ENCODE data around the gene MSMB.
"Not testable (repeated sequence)": the region's sequence is repeated elsewhere in the genome, so short reads cannot be mapped to it uniquely, and the experiment has no call there.

MSMB gene, protein sequence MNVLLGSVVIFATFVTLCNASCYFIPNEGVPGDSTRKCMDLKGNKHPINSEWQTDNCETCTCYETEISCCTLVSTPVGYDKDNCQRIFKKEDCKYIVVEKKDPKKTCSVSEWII

DNA sequence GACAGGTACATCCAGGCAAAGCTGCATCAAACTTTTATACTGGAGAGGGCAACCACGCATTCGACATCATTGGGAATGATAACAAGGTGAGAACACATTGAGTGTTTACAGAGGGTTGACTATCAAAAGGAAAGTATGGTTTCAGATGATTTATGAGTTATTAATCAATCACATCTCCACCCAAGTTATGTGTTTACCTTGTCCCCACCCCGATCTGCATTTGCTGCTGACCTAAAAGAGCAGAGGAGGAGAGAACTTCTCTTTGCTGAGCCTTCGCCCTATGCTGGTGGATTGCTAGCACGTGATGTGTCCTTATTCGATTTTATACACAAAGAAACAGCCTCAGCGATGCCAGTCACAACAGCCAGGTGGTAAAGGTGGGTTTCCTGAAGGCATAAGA is at the start of gene MSMB:
Gene MSMB (minus strand): TSS at position 9 of the 400 bp plus-strand sequence. CDS start 32 bp downstream, outside the sequence.
- DNase-seq (ENCODE audit: low spot score): no peak

DNA sequence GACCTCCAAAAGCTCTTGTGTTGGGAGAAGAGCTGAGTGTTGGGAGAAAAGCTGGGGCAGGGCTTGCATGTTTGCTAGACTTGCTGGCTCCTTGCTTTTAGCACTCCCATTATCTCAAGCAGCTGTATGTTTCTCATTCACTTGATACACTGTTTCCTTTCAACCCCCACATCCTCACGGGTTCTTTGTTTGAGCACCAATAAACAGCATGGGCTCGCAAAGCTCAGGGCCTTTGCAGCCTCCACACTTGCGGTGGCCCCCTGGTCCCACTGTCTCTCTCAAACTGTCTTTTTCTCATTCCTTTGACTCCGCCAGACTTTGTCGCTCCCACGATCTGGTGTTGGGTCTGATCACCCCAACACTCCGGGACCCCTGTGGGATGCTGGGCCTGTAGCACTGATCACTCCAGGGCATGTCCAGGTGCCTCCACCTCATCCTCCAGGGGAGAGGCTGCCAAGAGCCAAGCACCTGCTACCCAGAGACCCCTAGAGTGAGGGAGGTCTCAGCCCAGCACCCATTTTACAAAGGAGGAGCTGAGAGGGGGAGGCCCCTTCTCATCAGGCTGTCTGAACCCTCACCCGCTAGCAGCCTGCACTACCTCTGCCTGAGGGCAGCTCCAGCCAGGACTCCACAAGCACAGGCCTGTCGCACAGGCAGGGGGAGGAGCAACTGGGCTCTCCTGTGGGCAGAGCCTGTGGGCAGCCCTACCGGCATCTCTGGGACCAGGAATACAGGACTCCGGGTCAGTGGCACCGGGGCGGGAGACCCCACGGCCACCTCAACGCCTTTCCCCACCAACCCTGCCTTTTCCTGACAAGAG is 49.1 kb upstream of the MSMB start:
- no peak for DNase-seq (ENCODE audit: low spot score)

DNA sequence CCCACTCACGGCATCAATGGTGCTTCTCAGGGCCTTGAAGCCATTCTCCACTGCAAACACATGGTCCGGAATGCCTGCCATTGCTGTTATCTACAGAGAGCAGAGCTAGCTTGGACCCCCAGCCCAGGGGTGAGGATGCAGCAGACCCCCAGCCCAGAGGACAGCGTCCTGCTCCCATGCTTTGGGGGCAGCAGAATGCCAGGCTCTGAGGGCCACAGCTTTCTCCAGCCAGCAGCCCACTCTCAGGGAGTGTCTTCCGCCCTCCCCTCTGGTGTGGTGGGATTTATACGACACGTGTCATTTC is 48.1 kb upstream of the MSMB start:
- DNase-seq (ENCODE audit: low spot score): no peak

DNA sequence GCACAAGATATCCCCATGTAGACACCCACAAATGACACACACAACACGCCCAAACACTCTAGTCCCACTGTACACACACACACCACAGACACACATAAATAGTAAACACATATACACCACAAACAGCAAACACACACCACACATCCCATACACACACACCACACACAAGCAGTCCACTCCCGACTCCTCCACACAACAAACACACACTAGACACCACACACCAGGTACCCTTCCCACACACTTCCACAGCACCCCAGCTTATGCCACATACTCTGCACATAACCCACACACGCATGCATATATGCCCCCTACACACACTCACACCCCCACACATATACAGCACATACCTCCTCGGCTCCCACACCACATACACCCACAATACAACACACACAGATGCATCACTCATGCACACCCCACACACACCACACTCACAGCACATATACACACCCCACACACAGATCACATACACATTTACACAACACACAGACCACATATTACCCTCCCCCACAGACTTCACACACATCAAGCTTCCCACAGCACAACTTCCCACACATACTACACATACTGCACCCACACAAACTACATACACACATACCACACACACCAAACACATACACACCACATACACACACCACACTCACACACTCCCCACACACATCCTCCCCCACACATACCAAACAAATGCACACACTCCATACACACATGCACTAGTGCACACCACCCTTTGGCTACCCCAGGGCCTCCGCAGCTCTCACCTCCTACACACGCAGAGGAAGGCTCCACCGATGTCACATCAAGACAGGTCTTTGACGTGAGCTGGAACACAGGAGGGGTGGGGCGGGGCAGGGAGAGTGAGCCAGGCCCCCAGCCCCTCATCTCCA is 47.5 kb upstream of the MSMB start:
- DNase-seq (ENCODE audit: low spot score): not testable (repeated sequence)

DNA sequence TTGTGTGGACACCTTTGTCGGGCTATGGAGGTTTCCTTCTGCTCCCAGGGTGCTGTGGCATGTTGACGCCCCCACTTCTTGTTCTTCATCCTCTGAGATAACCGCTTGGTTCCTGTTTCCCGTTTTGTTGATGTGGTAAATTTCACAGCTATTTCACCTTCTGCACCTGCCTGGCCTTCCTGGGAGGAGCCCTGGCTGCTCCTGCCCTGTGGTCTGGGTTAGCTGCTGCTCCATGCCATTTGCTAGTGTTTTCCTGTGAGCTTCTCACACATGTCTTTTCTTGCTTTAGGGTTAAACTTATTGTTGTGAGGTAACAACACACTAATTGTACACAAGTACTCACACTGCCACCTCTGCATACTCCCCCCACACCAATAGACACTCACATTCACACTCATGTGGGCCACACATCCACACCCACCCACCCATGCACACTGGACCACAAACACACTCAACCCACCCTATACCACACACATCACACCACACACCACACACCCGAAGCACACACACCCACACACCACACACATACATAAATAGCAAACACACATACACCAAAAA is 46.5 kb upstream of the MSMB start:
- no peak for DNase-seq (ENCODE audit: low spot score)

DNA sequence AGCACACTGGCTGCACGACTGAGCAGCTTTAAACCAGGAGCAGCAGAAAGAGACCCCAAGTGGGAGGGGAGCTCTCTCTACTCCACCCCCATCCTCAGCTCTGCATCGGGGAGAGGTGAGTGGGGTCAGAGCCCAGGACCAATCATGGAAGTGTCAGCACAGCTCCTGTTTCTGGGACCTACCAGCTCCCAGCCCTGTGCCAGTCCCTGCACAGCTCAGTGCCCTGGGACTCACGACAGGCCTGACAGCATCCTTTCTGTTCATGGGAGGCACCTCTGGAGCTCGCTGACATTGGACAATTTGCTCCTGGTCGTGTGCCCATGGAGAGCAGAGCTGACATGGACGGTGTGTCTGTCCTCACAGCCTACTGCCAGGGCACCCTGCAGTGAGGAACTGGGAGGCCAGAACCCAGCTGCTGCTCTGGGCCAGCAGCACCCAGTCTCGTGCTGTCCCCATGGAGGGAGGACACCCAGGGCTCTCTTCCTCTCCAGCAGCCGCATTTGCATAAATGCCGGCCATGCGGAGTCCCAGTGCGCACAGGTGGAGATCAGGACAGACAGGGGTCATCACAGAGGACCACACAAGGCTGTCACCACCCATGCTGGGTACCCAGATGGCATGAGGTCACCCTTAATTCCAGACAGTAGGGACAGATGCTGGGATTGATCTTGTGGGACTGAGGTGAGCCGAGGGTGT is 45.9 kb upstream of the MSMB start:
- no peak for DNase-seq (ENCODE audit: low spot score)

DNA sequence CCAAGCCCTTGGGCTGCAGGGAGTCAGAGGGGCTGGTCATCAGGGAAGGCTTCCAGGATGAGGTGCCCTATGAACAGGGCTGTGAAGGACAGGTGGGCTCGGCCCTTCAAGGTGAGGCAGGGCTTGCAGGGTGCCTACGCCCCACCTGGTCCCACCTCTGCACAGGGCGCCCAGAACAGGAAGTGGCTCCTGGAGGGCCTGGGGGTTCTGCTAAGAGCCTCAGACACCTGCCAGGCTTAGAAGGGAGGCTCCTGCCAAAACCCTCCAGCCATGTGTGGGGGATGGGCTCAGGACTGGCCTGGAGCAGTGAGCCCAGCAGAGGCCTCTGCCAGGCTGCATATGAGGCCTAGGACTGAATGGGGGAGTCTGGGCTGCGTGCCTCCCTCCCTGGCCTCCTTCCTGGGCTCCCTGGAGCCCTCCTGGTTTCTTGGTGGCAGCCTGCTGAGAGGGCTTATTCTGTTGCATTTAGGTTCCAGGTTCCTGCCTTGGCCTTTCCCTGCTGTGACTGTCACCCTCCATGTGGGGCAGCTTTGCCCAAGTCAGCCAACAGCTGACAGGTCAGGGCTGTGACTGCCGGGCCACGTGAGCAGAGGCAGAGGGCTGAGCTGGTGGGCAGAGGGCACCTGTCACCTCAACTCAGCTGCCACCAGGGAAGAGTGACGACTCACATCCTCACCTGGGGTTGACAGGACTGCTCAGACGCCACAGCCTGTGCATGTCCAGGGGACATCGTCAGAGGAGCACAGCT is 45.2 kb upstream of the MSMB start:
- no peak for DNase-seq (ENCODE audit: low spot score)

DNA sequence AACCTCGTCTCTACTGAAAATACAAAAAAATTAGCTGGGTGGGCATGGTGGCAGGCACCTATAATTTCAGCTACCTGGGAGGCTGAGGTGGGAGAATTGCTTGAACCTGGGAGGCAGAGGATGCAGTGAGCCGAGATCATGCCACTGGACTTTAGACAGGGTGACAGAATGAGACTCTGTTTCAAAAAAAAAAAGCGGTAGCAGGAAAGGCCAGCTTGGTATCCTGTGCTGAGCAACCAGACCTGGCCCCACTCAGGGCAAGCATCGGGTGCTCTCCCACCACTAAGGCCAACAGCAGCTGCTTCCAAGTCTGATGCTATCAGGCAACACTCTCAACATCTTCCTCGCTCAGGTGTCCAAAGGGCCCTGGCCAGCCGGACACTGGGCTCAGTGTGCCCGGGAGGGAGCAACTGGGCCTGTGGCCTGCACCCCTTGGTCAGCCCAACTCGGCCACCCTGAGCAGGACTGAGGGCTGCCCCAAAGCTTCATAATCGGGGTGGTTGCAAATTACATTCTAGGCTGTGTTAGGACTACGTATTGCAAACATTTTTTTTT is 44.3 kb upstream of the MSMB start:
- no peak for DNase-seq (ENCODE audit: low spot score)

DNA sequence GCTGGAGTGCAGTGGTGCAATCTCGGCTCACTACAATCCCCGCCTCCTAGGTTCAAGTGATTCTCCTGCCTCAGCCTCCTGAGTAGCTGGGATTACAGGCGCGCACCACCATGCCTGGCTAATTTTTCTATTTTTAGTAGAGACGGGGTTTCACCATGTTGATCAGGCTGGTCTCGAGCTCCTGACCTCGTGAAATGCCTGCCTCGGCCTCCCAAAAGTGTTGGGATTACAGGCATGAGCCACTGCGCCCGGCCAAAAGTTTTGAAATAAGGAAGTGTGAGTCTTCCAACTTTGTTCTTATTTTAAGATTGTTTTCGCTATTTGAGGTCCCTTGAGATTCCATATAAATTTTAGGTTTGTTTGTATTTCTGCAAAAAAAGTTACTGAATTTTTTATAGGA is 41.3 kb upstream of the MSMB start:
- not testable (repeated sequence) for DNase-seq (ENCODE audit: low spot score)

DNA sequence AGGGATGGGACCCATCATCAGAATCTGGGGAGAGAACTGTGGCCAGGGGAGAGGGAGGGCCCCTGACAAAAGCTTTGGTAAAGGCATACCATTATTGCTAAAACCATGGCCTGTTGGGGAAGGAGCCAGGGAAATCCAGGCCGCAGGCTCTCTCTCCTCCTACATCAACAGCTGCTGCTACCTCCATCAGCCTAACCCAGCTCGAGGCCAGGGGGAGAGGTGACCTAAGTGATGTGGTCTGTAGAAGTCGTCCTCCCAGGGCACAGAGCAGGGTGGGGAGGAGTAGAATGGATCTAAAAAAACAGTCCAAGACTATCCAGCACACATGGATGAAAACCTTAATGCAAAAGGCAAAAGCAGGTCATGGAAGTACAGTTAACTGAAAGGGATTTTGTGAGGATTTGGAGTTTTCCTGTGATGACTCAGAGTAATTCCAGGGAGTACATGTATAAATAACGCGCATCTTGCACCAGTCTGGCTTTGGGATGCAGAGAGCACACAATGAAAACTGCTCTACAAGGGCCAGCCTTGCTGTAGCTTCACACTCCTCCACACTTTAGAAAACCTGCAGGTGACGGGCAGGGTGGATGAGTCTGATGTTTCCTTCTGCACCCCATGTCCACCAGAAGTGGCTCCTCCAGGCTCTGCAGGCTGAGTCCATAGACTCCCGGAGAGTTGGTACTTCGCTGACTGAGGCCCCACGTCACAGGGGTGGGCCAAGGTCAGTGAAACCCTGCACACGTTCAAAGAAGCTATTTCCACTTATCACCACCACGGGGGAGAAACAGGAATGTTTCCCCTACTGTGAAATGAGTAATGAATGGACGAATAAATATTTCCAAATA is 38.5 kb upstream of the MSMB start:
- DNase-seq (ENCODE audit: low spot score): no peak

DNA sequence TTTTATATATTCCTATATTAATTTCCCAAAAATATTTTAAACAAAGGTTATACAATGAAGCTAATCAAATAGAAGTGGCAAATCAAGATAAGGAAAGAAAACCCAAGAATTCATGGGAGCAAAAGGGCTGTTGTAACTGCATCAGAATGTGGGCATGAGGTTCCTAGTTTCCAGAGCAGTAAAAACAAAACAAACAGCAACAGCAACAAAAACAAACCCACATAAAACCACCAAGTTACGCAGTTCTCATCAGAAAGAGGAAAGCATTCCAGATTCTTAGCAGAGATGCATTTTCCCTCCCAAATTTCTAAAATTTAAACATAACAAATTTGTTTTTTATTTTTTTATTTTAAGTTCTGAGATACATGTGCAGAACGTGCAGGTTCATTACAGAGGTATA is 34.8 kb upstream of the MSMB start:
- no peak for DNase-seq (ENCODE audit: low spot score)

DNA sequence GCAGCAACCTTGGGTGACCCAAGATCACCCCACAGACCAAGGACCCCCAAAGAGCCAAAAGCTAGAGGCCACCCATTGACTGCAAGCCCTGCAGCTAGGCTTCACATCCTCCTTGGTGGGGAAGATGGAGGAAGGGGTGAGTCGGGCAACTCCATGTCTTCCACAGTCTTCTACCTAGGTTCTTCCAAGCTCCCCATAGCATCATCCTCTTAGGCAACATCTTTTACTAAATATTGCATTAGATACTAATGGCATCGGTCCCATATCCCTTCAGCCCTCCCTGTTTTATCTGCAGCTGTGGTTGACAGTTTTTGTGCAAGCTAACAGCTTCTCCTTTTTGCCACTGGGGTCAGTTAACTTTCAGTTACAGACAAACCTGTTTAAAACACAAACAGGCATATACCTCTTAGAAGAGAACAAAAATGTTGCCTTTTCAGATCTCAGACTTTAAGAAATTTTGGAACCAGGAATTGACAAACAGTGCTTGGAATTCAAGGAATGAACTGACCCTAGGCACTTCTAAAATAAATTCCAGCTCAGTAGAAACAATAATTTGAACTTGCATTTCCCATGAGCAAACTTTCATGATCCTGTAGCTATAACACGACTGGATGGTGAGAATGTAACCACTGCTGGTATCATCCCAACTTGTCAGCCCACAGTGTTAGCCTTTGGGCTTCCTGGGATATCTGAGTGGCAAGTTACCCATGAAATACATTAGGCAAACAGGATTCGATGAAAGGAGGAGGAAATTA is 33.9 kb upstream of the MSMB start:
- no peak for DNase-seq (ENCODE audit: low spot score)

DNA sequence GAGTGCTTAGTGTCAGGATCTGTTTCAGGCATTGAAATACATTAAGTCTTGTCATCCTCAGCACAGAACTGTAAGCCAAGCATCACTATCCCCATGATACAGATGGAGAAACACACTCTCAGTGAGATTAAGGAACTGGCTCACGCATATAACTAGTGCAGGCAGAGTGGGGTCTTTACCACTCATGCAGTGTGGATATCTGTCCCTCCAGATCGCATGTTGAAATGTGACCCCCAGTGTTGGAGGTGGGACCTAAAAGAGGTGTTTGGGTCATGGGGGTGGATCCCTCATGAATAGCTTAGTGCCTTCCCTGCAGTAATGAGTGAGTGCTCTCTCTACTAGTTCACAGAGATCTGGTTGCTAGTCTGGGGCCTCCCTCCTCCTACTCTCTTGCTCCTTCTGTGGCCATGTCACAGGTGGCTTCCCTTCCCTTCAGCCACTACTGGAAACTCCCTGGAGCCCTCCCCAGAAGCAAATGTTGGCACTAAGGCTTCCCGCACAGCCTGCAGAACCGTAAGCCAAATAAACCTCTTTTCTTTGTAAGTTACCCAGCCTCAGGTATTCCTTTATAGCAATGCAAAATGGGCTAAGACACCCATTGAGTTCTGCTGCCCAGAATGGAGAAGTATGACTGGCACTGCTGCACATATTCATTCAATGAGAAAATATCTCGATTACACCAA is 31.8 kb upstream of the MSMB start:
- no peak for DNase-seq (ENCODE audit: low spot score)

DNA sequence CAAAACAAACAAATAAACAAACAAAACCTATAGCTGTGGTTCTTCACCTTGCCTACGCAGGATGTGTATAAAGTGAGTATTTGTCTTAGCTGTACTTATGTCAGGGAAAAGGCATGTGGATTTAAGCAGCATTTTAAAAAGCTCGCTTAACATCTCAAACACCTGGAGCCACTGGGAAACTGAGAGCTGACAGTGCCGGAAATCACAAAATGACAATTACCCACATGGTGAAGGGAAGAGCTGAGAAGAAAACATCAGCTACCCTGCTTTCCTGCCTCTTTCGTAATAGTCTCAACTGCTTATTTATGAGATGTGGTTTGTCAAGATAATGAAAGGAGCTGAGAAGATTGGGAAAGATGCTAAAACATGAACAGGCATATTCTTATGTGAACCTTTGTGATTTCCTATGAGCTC is 31.1 kb upstream of the MSMB start:
- no peak for DNase-seq (ENCODE audit: low spot score)

DNA sequence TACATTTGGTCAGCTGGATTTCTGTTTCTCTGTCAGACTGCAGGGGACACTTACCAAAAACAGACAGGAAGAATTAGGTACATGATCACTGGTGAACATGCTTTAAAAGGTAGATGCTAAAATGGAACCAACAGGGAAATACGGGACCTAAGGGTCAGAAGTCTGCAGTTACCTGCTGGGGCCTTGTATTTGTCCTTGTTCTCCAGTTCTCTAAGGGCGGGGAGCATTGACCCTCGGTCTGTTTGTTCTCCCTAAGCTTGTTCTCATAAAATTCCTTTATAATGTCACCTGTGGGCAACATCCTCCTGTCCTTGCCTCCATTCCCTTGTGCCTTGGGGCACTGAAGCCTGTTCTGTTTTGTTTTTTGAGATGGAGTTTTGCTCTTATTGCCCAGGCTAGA is 29.8 kb upstream of the MSMB start:
- DNase-seq (ENCODE audit: low spot score): no peak

DNA sequence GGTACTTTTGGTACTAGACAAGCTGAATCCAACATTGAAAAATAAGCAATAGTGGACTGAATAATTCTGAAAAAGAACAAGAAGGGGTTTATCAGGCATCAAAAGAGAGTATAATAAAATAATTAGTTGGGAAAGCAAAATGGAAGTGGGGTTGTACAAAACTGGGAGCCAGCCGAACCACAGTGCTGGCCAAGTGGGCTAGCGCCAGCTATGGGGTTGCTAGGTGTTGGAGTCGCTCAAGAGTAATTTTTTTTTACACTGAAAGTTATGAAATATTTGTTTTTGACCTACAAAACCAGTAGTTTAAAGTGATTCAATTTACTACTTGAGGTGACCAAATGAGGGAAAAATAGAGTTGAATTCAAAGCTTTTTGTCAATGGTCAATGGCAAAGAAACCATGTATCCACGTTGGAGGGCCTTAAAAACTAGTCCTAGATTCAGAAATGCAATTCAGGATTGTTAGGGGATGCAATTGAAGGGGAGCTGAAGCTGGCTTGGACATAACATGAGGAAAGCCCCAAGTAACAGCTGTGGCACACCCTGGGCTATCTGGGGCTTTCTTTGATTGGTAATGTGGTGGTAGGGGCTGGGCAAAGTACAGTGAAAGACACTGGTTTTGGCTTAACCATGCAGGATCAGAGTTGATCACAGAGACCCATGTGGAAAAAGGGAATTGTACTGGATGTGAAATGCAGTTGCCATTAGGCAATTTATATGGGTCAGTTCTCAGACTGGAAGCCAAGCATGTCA is 28.3 kb upstream of the MSMB start:
- DNase-seq (ENCODE audit: low spot score): no peak

DNA sequence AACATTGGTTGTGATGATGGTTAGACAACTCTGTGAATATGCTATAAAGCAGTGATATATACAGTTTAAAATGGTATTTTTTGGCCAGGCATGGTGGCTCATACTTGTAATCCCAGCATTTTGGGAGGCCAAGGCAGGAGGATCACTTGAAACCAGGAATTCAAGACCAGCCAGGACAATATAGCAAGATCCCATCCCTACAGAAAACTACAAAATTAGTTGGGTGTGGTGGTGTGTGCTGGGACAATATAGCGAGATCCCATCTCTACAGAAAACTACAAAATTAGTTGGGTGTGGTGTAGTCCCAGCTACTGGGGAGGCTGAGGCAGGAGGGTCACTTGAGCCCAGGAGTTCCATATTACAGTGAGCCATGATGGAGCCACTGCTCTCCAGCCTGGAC is 27.5 kb upstream of the MSMB start:
- no peak for DNase-seq (ENCODE audit: low spot score)

DNA sequence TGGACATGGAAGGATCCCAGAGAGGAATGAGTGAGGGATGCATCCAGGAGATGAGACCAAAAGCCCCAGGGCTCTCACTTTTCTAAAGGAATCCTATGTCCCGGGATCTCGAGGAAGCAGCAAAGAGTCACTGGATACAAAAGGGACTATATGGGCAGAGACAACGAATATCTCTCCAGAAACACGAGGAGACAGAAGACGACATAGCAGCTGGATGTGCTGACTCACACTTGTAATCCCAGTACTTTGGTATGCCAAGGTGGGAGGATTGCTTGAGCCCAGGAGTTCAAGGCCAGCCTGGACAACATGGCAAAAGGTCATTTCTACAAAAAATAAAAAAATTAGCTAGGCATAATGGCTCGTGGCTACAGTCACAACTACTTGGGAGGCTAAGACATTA is 24.7 kb upstream of the MSMB start:
- DNase-seq (ENCODE audit: low spot score): no peak

Measured in AG08395 (cell line).